ENCODE data around the gene PCDH9.

The PCDH9 gene

GRCh38 chr13:67197704-67198103 is 32.4 kb downstream of the PCDH9 start:
- Histone ChIP-seq H3K9me3 (ENCODE audit: insufficient read depth, low read depth, low read length) (no peaks in the 10 kb centered on the region), H3F3A (ENCODE audit: low read depth) (no peaks in the 10 kb centered on the region), H3K4me3 (ENCODE audit: low read length, poor library complexity, severe bottlenecking) (no peak overlapping the region), H3K9ac (ENCODE audit: low read depth, low read length, poor library complexity, severe bottlenecking) (no peak overlapping the region), H3K79me2 (ENCODE audit: insufficient read depth, low read length) (no peaks in the 10 kb centered on the region), H3K27me3 (ENCODE audit: insufficient read depth, low read length, poor library complexity, severe bottlenecking) (no peaks in the 10 kb centered on the region), H3K4me1 (ENCODE audit: insufficient read depth, low read length, poor library complexity, severe bottlenecking) (no peaks in the 10 kb centered on the region), H4K20me1 (ENCODE audit: insufficient read depth, low read length, poor library complexity, severe bottlenecking) (no peaks in the 10 kb centered on the region), H3K9me2 (replicated peaks; ENCODE audit: low read depth, low read length) (no peaks in the 10 kb centered on the region), H3K4me2 (ENCODE audit: low read depth, low read length, poor library complexity, severe bottlenecking) (no peak overlapping the region), H3K36me3 (ENCODE audit: insufficient read depth, low read length) (no peaks in the 10 kb centered on the region), H2AFZ (ENCODE audit: low read length) (no peak overlapping the region)
- TF ChIP-seq, protein P1, sequence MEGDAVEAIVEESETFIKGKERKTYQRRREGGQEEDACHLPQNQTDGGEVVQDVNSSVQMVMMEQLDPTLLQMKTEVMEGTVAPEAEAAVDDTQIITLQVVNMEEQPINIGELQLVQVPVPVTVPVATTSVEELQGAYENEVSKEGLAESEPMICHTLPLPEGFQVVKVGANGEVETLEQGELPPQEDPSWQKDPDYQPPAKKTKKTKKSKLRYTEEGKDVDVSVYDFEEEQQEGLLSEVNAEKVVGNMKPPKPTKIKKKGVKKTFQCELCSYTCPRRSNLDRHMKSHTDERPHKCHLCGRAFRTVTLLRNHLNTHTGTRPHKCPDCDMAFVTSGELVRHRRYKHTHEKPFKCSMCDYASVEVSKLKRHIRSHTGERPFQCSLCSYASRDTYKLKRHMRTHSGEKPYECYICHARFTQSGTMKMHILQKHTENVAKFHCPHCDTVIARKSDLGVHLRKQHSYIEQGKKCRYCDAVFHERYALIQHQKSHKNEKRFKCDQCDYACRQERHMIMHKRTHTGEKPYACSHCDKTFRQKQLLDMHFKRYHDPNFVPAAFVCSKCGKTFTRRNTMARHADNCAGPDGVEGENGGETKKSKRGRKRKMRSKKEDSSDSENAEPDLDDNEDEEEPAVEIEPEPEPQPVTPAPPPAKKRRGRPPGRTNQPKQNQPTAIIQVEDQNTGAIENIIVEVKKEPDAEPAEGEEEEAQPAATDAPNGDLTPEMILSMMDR (conservative IDR thresholded peaks at IDR 0.05; ENCODE audit: low read length), result no peak
- no peak for TF ChIP-seq EZH2phosphoT487 (IDR thresholded peaks at IDR 0.05; ENCODE audit: borderline replicate concordance)

DNA sequence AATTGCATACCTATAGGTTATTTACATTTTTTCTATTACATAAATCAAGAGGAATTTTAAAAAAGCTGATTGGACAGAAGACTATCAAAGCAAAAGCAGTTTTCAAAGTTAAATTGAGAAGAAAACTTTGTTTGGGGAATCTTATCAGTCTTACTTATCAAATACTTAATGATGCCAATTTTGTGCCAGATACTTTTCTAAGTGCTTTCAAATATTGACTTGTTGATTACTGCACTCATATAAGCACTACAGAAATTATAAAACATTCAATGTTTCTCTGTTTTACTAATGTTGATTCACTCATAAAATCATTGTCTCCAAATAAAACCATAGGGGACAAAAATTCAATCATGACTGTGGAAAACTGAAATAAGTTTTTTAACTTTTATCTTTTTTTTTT is 36.2 kb downstream of the PCDH9 start:
- no peaks in the 10 kb centered on the region for H3K79me2 ChIP-seq (ENCODE audit: insufficient read depth, low read length)

DNA sequence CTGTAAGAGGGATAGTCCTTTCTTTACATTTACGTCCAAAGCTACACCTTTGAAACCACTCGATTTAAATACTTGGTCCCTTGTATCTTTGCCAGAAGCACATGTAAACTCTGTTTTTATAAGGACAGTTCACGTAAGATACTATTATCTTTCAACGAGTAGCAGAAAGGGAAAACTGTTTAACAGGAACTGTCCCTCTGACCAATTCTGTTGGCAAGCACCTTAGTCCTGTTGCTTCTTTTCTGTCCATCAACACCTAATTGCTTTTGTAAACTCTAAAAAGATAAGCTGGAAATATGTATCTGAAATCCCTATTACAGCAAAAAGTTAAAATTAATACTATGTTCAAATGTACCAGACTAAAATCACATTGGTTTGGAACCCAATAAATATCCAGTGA is 37.4 kb downstream of the PCDH9 start:
- no peak for TF ChIP-seq EZH2phosphoT487 (IDR thresholded peaks at IDR 0.05; ENCODE audit: borderline replicate concordance)
- TF ChIP-seq, protein P1 (conservative IDR thresholded peaks at IDR 0.05; ENCODE audit: low read length), result no peak
- H3K4me2 ChIP-seq (ENCODE audit: low read depth, low read length, poor library complexity, severe bottlenecking), result no peak overlapping the region
- H4K20me1 ChIP-seq (ENCODE audit: insufficient read depth, low read length, poor library complexity, severe bottlenecking), result no peaks in the 10 kb centered on the region
- H3K4me3 ChIP-seq (ENCODE audit: low read length, poor library complexity, severe bottlenecking), result no peak overlapping the region
- no peak overlapping the region for H3K9ac ChIP-seq (ENCODE audit: low read depth, low read length, poor library complexity, severe bottlenecking)
- H3F3A ChIP-seq (ENCODE audit: low read depth), result no peaks in the 10 kb centered on the region
- no peaks in the 10 kb centered on the region for H3K9me3 ChIP-seq (ENCODE audit: insufficient read depth, low read depth, low read length)
- H3K4me1 ChIP-seq (ENCODE audit: insufficient read depth, low read length, poor library complexity, severe bottlenecking), result no peaks in the 10 kb centered on the region
- H3K9me2 ChIP-seq (replicated peaks; ENCODE audit: low read depth, low read length), result no peaks in the 10 kb centered on the region
- H2AFZ ChIP-seq (ENCODE audit: low read length), result no peak overlapping the region
- H3K27me3 ChIP-seq (ENCODE audit: insufficient read depth, low read length, poor library complexity, severe bottlenecking), result no peaks in the 10 kb centered on the region
- H3K36me3 ChIP-seq (ENCODE audit: insufficient read depth, low read length), result no peaks in the 10 kb centered on the region
- H3K79me2 ChIP-seq (ENCODE audit: insufficient read depth, low read length), result no peaks in the 10 kb centered on the region

More for the DNA sequence above, 36.2 kb downstream of the PCDH9 start:
- Histone ChIP-seq H3K9ac (ENCODE audit: low read depth, low read length, poor library complexity, severe bottlenecking) (no peak overlapping the region), H3K36me3 (ENCODE audit: insufficient read depth, low read length) (no peaks in the 10 kb centered on the region), H4K20me1 (ENCODE audit: insufficient read depth, low read length, poor library complexity, severe bottlenecking) (no peaks in the 10 kb centered on the region), H2AFZ (ENCODE audit: low read length) (no peak overlapping the region), H3K27me3 (ENCODE audit: insufficient read depth, low read length, poor library complexity, severe bottlenecking) (no peaks in the 10 kb centered on the region), H3K9me3 (ENCODE audit: insufficient read depth, low read depth, low read length) (no peaks in the 10 kb centered on the region), H3K9me2 (replicated peaks; ENCODE audit: low read depth, low read length) (no peaks in the 10 kb centered on the region), H3F3A (ENCODE audit: low read depth) (no peaks in the 10 kb centered on the region), H3K4me1 (ENCODE audit: insufficient read depth, low read length, poor library complexity, severe bottlenecking) (no peaks in the 10 kb centered on the region), H3K4me3 (ENCODE audit: low read length, poor library complexity, severe bottlenecking) (no peak overlapping the region), H3K4me2 (ENCODE audit: low read depth, low read length, poor library complexity, severe bottlenecking) (no peak overlapping the region)
- TF ChIP-seq EZH2phosphoT487 (IDR thresholded peaks at IDR 0.05; ENCODE audit: borderline replicate concordance), result no peak
- TF ChIP-seq, protein P1 (conservative IDR thresholded peaks at IDR 0.05; ENCODE audit: low read length), result no peak

Data from Loucy (cell line).